IMR-90 (cell line): Measurements from ENCODE around the gene NEK4. TPM values are rescaled to one million over a fixed set of nuclear protein-coding genes. Genes with fewer than 3 reads are reported as not detected.

Experiments
- ATAC-seq: fragments of 200-7000 bp; cut with Tn5 transposase; 2 replicates; pipeline ENCODE4 v1.9.1; 2020; ENCODE audit warnings: low read depth, mild to moderate bottlenecking, moderate library complexity
- BruUV-seq: library from RNA; stranded (reverse); fragments of 400-500 nt; replicated peaks from 2 replicates; lab custom pipeline; 2021; lab: Mats Ljungman, UMichigan
- CTCF ChIA-PET: fragments of 300-600 bp; formaldehyde crosslinking; extraction: SDS; loops from one replicate; lab custom pipeline; 2021; ENCODE audit warnings: antibody characterized with exemption; lab: Yijun Ruan, JAX
- POLR2A ChIA-PET: fragments of 300-600 bp; sonication (Branson Sonifier 250); formaldehyde crosslinking; loops from one replicate; lab custom pipeline; 2022; ENCODE audit warnings: antibody characterized with exemption; ENCODE audit not compliant: unreplicated experiment; lab: Charles Lee
- DNase-seq: peaks from one replicate; pipeline ENCODE4 v3.0.0; 2013
- H2AFZ ChIP-seq: replicated peaks from 2 replicates; pipeline ENCODE3; 2013; ENCODE audit warnings: low read length, mild to moderate bottlenecking; ENCODE audit not compliant: poor library complexity
- H2AK5ac ChIP-seq: 2 replicates; pipeline ENCODE4 v1.6.1; 2013; ENCODE audit warnings: low read depth, low read length, inconsistent platforms
- H2AK9ac ChIP-seq: replicated peaks from 2 replicates; pipeline ENCODE3; 2013; ENCODE audit warnings: mild to moderate bottlenecking, low read depth, low read length, moderate library complexity; ENCODE audit not compliant: poor library complexity
- H2BK120ac ChIP-seq: 2 replicates; pipeline ENCODE4 v1.6.1; 2013; ENCODE audit warnings: low read depth, low read length, inconsistent platforms
- H2BK15ac ChIP-seq: 3 replicates; pipeline ENCODE4 v1.6.1; 2013; ENCODE audit warnings: low read depth, low read length, inconsistent platforms
- H2BK20ac ChIP-seq: 2 replicates; pipeline ENCODE4 v1.6.1; 2013; ENCODE audit warnings: low read depth, mild to moderate bottlenecking, inconsistent platforms, low read length, moderate library complexity
- H2BK5ac ChIP-seq: 2 replicates; pipeline ENCODE4 v1.6.1; 2013; ENCODE audit warnings: mild to moderate bottlenecking, low read depth, low read length, inconsistent platforms; ENCODE audit not compliant: poor library complexity, severe bottlenecking
- H3K14ac ChIP-seq: replicated peaks from 2 replicates; pipeline ENCODE4 v1.6.1; 2013; ENCODE audit warnings: low read depth, low read length, inconsistent platforms
- H3K18ac ChIP-seq: 2 replicates; pipeline ENCODE4 v1.6.1; 2013; ENCODE audit warnings: low read depth, low read length, control low read depth
- H3K23ac ChIP-seq: 2 replicates; pipeline ENCODE4 v1.6.1; 2013; ENCODE audit warnings: low read depth, low read length, inconsistent platforms
- H3K27ac ChIP-seq: 2 replicates; pipeline ENCODE4 v1.5.1; 2013; ENCODE audit warnings: mild to moderate bottlenecking, control low read depth, low read length; ENCODE audit not compliant: insufficient read depth
- H3K27me3 ChIP-seq: 2 replicates; pipeline ENCODE4 v1.6.1; 2013; ENCODE audit warnings: low read length; ENCODE audit not compliant: control insufficient read depth, insufficient read depth
- H3K36me3 ChIP-seq: 2 replicates; pipeline ENCODE4 v1.6.1; 2013; ENCODE audit warnings: low read length, mixed read lengths; ENCODE audit not compliant: control insufficient read depth, insufficient read depth
- H3K4ac ChIP-seq: 2 replicates; pipeline ENCODE4 v1.6.1; 2013; ENCODE audit warnings: low read depth, low read length, inconsistent platforms
- H3K4me1 ChIP-seq: 2 replicates; pipeline ENCODE4 v1.6.1; 2013; ENCODE audit warnings: low read length, mixed read lengths; ENCODE audit not compliant: control insufficient read depth, insufficient read depth
- H3K4me2 ChIP-seq: 2 replicates; pipeline ENCODE4 v1.6.1; 2013; ENCODE audit warnings: low read depth, mild to moderate bottlenecking, control low read depth, low read length, moderate library complexity
- H3K4me3 ChIP-seq: 2 replicates; pipeline ENCODE4 v1.5.1; 2013; ENCODE audit warnings: low read depth, mild to moderate bottlenecking, control low read depth, low read length, moderate library complexity; ENCODE audit not compliant: insufficient read depth
- H3K56ac ChIP-seq: 2 replicates; pipeline ENCODE4 v1.6.1; 2013; ENCODE audit warnings: low read length, inconsistent platforms; ENCODE audit not compliant: insufficient read depth; ENCODE audit errors: extremely low read depth
- H3K79me1 ChIP-seq, 2 experiments: 2 replicates each; pipeline ENCODE4 v1.6.1; 2013; ENCODE audit warnings: low read length in 2 of 2, inconsistent platforms in 1 of 2, low read depth in 1 of 2
- H3K9ac ChIP-seq: 2 replicates; pipeline ENCODE4 v1.6.1; 2013; ENCODE audit warnings: low read depth, low read length, control low read depth
- H3K9me1 ChIP-seq: 2 replicates; pipeline ENCODE4 v1.6.1; 2013; ENCODE audit warnings: low read length, inconsistent platforms; ENCODE audit not compliant: insufficient read depth
- H3K9me3 ChIP-seq: 2 replicates; pipeline ENCODE4 v1.6.1; 2013; ENCODE audit warnings: low read length; ENCODE audit not compliant: control insufficient read depth, insufficient read depth
- H4K20me1 ChIP-seq: 2 replicates; pipeline ENCODE4 v1.6.1; 2013; ENCODE audit warnings: low read length, inconsistent platforms; ENCODE audit not compliant: insufficient read depth
- H4K5ac ChIP-seq: 2 replicates; pipeline ENCODE4 v1.6.1; 2013; ENCODE audit warnings: mild to moderate bottlenecking, low read depth, low read length, control low read depth
- H4K8ac ChIP-seq, 2 experiments: 2 replicates each; pipeline ENCODE4 v1.6.1; 2013; ENCODE audit warnings: low read depth in 2 of 2, low read length in 2 of 2, control low read depth in 1 of 2, inconsistent platforms in 1 of 2
- H4K91ac ChIP-seq: 2 replicates; pipeline ENCODE4 v1.6.1; 2013; ENCODE audit warnings: low read depth, low read length, inconsistent platforms; ENCODE audit not compliant: insufficient read depth
- BHLHE40 ChIP-seq: fragments of 150-350 bp; IDR thresholded peaks from 2 replicates; pipeline ENCODE4 v1.6.1; 2016; ENCODE audit warnings: mild to moderate bottlenecking, low read depth, low read length
- CEBPB ChIP-seq: IDR thresholded peaks from 2 replicates; pipeline ENCODE4 v1.6.1; 2012; ENCODE audit warnings: low read depth, low read length, improper control_type of control experiment
- CHD1 ChIP-seq: IDR thresholded peaks from 2 replicates; pipeline ENCODE4 v1.6.1; 2012; ENCODE audit warnings: low read depth, low read length, improper control_type of control experiment
- CTCF ChIP-seq: conservative IDR thresholded peaks from 2 replicates; pipeline ENCODE4 v1.5.1; 2012; ENCODE audit warnings: mild to moderate bottlenecking, low read depth, low read length, improper control_type of control experiment
- ELK1 ChIP-seq: fragments of 150-350 bp; IDR thresholded peaks from 2 replicates; pipeline ENCODE4 v1.6.1; 2016; ENCODE audit warnings: low read depth, mild to moderate bottlenecking, low read length, moderate library complexity, borderline replicate concordance
- MAFK ChIP-seq: IDR thresholded peaks from 2 replicates; pipeline ENCODE4 v1.6.1; 2012; ENCODE audit warnings: low read depth, low read length, improper control_type of control experiment
- MXI1 ChIP-seq: IDR thresholded peaks from 2 replicates; pipeline ENCODE4 v1.6.1; 2012; ENCODE audit warnings: low read depth, mild to moderate bottlenecking, low read length, moderate library complexity, borderline replicate concordance
- NFE2L2 ChIP-seq: fragments of 150-350 bp; IDR thresholded peaks from 2 replicates; pipeline ENCODE4 v1.6.1; 2016; ENCODE audit warnings: low read depth, mild to moderate bottlenecking, low read length
- POLR2A ChIP-seq: IDR thresholded peaks from 2 replicates; pipeline ENCODE4 v1.6.1; 2012; ENCODE audit warnings: mild to moderate bottlenecking, low read depth, low read length
- RCOR1 ChIP-seq: IDR thresholded peaks from 2 replicates; pipeline ENCODE4 v1.6.1; 2012; ENCODE audit warnings: mild to moderate bottlenecking, low read length, improper control_type of control experiment; ENCODE audit not compliant: insufficient replicate concordance
- RFX5 ChIP-seq: IDR thresholded peaks from 2 replicates; pipeline ENCODE4 v1.8.0; 2012; ENCODE audit warnings: low read depth, mild to moderate bottlenecking, low read length, moderate library complexity
- USF2 ChIP-seq: fragments of 150-350 bp; IDR thresholded peaks from 2 replicates; pipeline ENCODE4 v1.6.1; 2017; ENCODE audit warnings: mild to moderate bottlenecking, antibody characterized with exemption, low read length, low read depth
- WGBS, 2 experiments: methylation state at CpG; one replicate each; pipeline versions ENCODE4 v1.1.5 to v1.1.7; 2013; ENCODE audit warnings: missing lambda C conversion rate in 2 of 2; ENCODE audit not compliant: insufficient read length in 1 of 2; ENCODE audit errors: extremely low coverage in 2 of 2; 5-methylcytosine and 5-hydroxymethylcytosine counted together
- dilution Hi-C: fragments of 300-500 bp; cut with HindIII; formaldehyde crosslinking; loops from one replicate; pipeline ENCODE4 v1.14.3; 2018; ENCODE audit warnings: low sequenced_read_pairs; ENCODE audit not compliant: unreplicated experiment
- in situ Hi-C: fragments of 300-500 bp; cut with MboI; formaldehyde crosslinking; loops from 3 replicates; pipeline ENCODE4 v1.14.3; 2019; ENCODE audit warnings: low sequenced_read_pairs, inconsistent platforms, mixed read lengths
- intact Hi-C: fragments of 100-400 bp; cut with micrococcal nuclease; formaldehyde crosslinking; loops from 2 replicates; pipeline ENCODE4 v1.10.0; 2022
- polyA plus RNA-seq, 3 experiments: library from polyadenylated mRNA; depleted of rRNA; stranded (reverse); fragments of >200 nt; gene quantifications; 2 replicates each; pipeline ENCODE4 v1.2.3, GENCODE V29; 2012; ENCODE audit warnings: low replicate concordance in 1 of 3
- total RNA-seq: library from RNA; depleted of rRNA; stranded (reverse); fragments of >200 nt; gene quantifications from 2 replicates; pipeline ENCODE4 v1.2.3, GENCODE V29; 2012

Gene NEK4
- total and polyA plus RNA-seq, 2 of the 4 experiments (the other 2 are of a cell fraction), result 10.3 to 24.7 TPM

GRCh38 chr3:52789746-52790040 is 19.0 kb upstream of the NEK4 start:
- no peak overlapping the region for H2AK9ac ChIP-seq
- no peak overlapping the region for H3K9ac ChIP-seq
- dilution Hi-C loops, result no loop called here
- no peak overlapping the region for H3K4me3 ChIP-seq
- H2BK120ac ChIP-seq, result no peak overlapping the region
- ATAC-seq (no peak), DNase-seq (no peak)
- no peak overlapping the region for H4K91ac ChIP-seq
- H3K18ac ChIP-seq, result no peak overlapping the region
- no peaks in the 10 kb centered on the region for H3K79me1 ChIP-seq
- H3K36me3 ChIP-seq, result no peaks in the 10 kb centered on the region
- ChIA-PET POLR2A (no interaction called here), CTCF (no interaction called here)
- no peaks in the 10 kb centered on the region for H3K9me3 ChIP-seq
- no peaks in the 10 kb centered on the region for H4K20me1 ChIP-seq
- H3K9me1 ChIP-seq, result no peaks in the 10 kb centered on the region; the same call in 1 of the 2 replicates
- no peak overlapping the region for H2BK15ac ChIP-seq
- H4K8ac ChIP-seq, result no peak overlapping the region
- H2AK5ac ChIP-seq, result no peak overlapping the region
- in situ Hi-C loops, result no loop called here
- TF ChIP-seq MAFK, result no peak
- TF ChIP-seq CEBPB, result no peak
- TF ChIP-seq POLR2A, result no peak
- TF ChIP-seq USF2, result no peak
- no peak for TF ChIP-seq RCOR1
- no peak for TF ChIP-seq BHLHE40
- no peak for TF ChIP-seq CHD1
- TF ChIP-seq NFE2L2, result no peak
- no peak for TF ChIP-seq ELK1
- TF ChIP-seq RFX5, result no peak
- TF ChIP-seq CTCF, result no peak
- TF ChIP-seq MXI1, result no peak
- no TSS peak for BruUV-seq
- no peak overlapping the region for H2BK5ac ChIP-seq
- intact Hi-C loops, result no loop called here
- H3K27me3 ChIP-seq, result peaks cover 43% of the 10 kb centered on the region
- no peak overlapping the region for H3K56ac ChIP-seq
- no peak overlapping the region for H2BK20ac ChIP-seq
- no peak overlapping the region for H3K27ac ChIP-seq
- H3K4ac ChIP-seq, result no peak overlapping the region
- WGBS, 2 experiments, result 78% methylated on average over 2 of the region's 6 CpGs; no CpG with 5 or more reads in 1 of the 2 experiments
- no peak overlapping the region for H2AFZ ChIP-seq
- no peak overlapping the region for H3K23ac ChIP-seq
- no peak overlapping the region for H4K5ac ChIP-seq
- H3K4me1 ChIP-seq, result no peaks in the 10 kb centered on the region
- no peak overlapping the region for H3K4me2 ChIP-seq
- no peak overlapping the region for H3K14ac ChIP-seq
